Endodermal cell (in vitro differentiated cells): ENCODE measurements around the gene XAF1. TPM values are rescaled to one million over a fixed set of nuclear protein-coding genes. Genes with fewer than 3 reads are reported as not detected.

Source experiments
- DNase-seq: peaks from one replicate; pipeline ENCODE4 v3.0.0-alpha.2; 2017
- H3K27ac ChIP-seq: 2 replicates; pipeline ENCODE4 v1.5.1; 2013; ENCODE audit warnings: mild to moderate bottlenecking, low read depth, low read length, moderate library complexity
- H3K27me3 ChIP-seq: 2 replicates; pipeline ENCODE4 v1.6.1; 2013; ENCODE audit warnings: mild to moderate bottlenecking, low read length, moderate library complexity; ENCODE audit not compliant: insufficient read depth, control insufficient read depth, poor library complexity, severe bottlenecking
- H3K36me3 ChIP-seq: 2 replicates; pipeline ENCODE4 v1.7.0; 2013; ENCODE audit warnings: mild to moderate bottlenecking, low read length, moderate library complexity; ENCODE audit not compliant: control insufficient read depth, insufficient read depth
- H3K4me1 ChIP-seq: one replicate; pipeline ENCODE4 v1.7.0; 2013; ENCODE audit warnings: low read length; ENCODE audit not compliant: control insufficient read depth, insufficient read depth
- H3K4me3 ChIP-seq: 2 replicates; pipeline ENCODE4 v1.5.1; 2013; ENCODE audit warnings: mild to moderate bottlenecking, low read length, moderate library complexity
- H3K9ac ChIP-seq: 2 replicates; pipeline ENCODE4 v1.6.1; 2013; ENCODE audit warnings: mild to moderate bottlenecking, low read length, moderate library complexity; ENCODE audit not compliant: poor library complexity, severe bottlenecking; ENCODE audit errors: extremely low read depth
- H3K9me3 ChIP-seq: 2 replicates; pipeline ENCODE4 v1.6.1; 2013; ENCODE audit warnings: mild to moderate bottlenecking, low read length, moderate library complexity; ENCODE audit not compliant: control insufficient read depth
- H3K27ac Mint-ChIP-seq: 2 replicates; pipeline ENCODE4 v1.8.0; 2020; ENCODE audit warnings: mixed read lengths
- H3K27me3 Mint-ChIP-seq: 2 replicates; pipeline ENCODE4 v1.8.0; 2021; ENCODE audit warnings: mild to moderate bottlenecking, mixed read lengths; ENCODE audit not compliant: insufficient read depth
- H3K36me3 Mint-ChIP-seq: 2 replicates; pipeline ENCODE4 v1.8.0; 2020; ENCODE audit warnings: low read depth, mixed read lengths
- H3K4me1 Mint-ChIP-seq: 2 replicates; pipeline ENCODE4 v1.8.0; 2020; ENCODE audit warnings: mixed read lengths
- H3K4me3 Mint-ChIP-seq: 2 replicates; pipeline ENCODE4 v1.8.0; 2020; ENCODE audit warnings: mild to moderate bottlenecking, moderate library complexity, mixed read lengths
- H3K9me3 Mint-ChIP-seq: 2 replicates; pipeline ENCODE4 v1.8.0; 2020; ENCODE audit warnings: mild to moderate bottlenecking, mixed read lengths
- CTCF ChIP-seq: fragments of 200-600 bp; sonication (generic); conservative IDR thresholded peaks from 2 replicates; pipeline ENCODE4 v1.5.0; 2021; ENCODE audit warnings: antibody characterized with exemption, mild to moderate bottlenecking
- WGBS, 2 experiments: methylation state at CpG; one replicate each; pipeline versions ENCODE4 v1.1.5 to v1.1.7; 2013; ENCODE audit warnings: missing lambda C conversion rate in 2 of 2, mixed read lengths in 1 of 2; ENCODE audit not compliant: insufficient coverage in 1 of 2, insufficient read length in 1 of 2; 5-methylcytosine and 5-hydroxymethylcytosine counted together
- total RNA-seq, 2 donors: library from RNA; stranded (reverse); fragmentation: NEBNext Ultra II Directional in 1 of 2; extraction: Animal tissue kit (Norgen Biotek cat#: 25700) in 1 of 2; gene quantifications; 2 replicates in 1 of 2; 3 replicates in 1 of 2; pipeline ENCODE4 v1.2.1, GENCODE V29; 2021

Gene XAF1
- total RNA-seq, 2 donors from 2014 or later: 0.35 TPM; not detected in 1

GRCh38 chr17:6799738-6800137 lies 43.9 kb downstream of the XAF1 start:
- peaks cover 3% of the 10 kb centered on the region for H3K9me3 Mint-ChIP-seq

GRCh38 chr17:6800422-6801027 lies 44.7 kb downstream of the XAF1 start:
- no peaks in the 10 kb centered on the region for H3K27me3 ChIP-seq
- Mint-ChIP-seq H3K4me3 (no peak overlapping the region), H3K27ac (no peak overlapping the region), H3K36me3 (no peaks in the 10 kb centered on the region), H3K27me3 (peaks cover 12% of the 10 kb centered on the region), H3K4me1 (peaks cover 43% of the 10 kb centered on the region), H3K9me3 (peaks cover 3% of the 10 kb centered on the region)
- peaks cover 11% of the 10 kb centered on the region for H3K4me1 ChIP-seq
- no peaks in the 10 kb centered on the region for H3K36me3 ChIP-seq
- H3K9ac ChIP-seq: no peak overlapping the region
- 80 to 84% methylated on average over 13 of the region's 13 CpGs for WGBS, 2 experiments
- no peak overlapping the region for H3K4me3 ChIP-seq
- peak; percentile 85 for DNase-seq
- no peaks in the 10 kb centered on the region for H3K9me3 ChIP-seq
- no peak overlapping the region for H3K27ac ChIP-seq
- TF ChIP-seq CTCF: peak; percentile 77

More at GRCh38 chr17:6799738-6800137, 43.9 kb downstream of the XAF1 start:
- Mint-ChIP-seq H3K4me1 (peaks cover 49% of the 10 kb centered on the region), H3K27ac (no peak overlapping the region), H3K27me3 (peaks cover 5% of the 10 kb centered on the region), H3K36me3 (no peaks in the 10 kb centered on the region), H3K4me3 (no peak overlapping the region)
- Histone ChIP-seq H3K27me3 (no peaks in the 10 kb centered on the region), H3K9me3 (no peaks in the 10 kb centered on the region), H3K27ac (no peak overlapping the region), H3K9ac (no peak overlapping the region), H3K36me3 (no peaks in the 10 kb centered on the region), H3K4me3 (no peak overlapping the region), H3K4me1 (peaks cover 11% of the 10 kb centered on the region)
- DNase-seq: no peak
- TF ChIP-seq CTCF: no peak
- WGBS, 2 experiments: 80 to 82% methylated on average over 5 to 6 of the region's 6 CpGs

GRCh38 chr17:6811510-6811909 lies 55.7 kb downstream of the XAF1 start:
- Mint-ChIP-seq H3K36me3 (no peaks in the 10 kb centered on the region), H3K27me3 (peaks cover 30% of the 10 kb centered on the region), H3K27ac (no peak overlapping the region), H3K4me3 (no peak overlapping the region), H3K4me1 (no peaks in the 10 kb centered on the region), H3K9me3 (peaks cover 32% of the 10 kb centered on the region)
- H3K27me3 ChIP-seq: no peaks in the 10 kb centered on the region
- no peaks in the 10 kb centered on the region for H3K36me3 ChIP-seq
- H3K27ac ChIP-seq: no peak overlapping the region
- H3K4me3 ChIP-seq: no peak overlapping the region
- TF ChIP-seq CTCF: no peak
- no peak for DNase-seq
- WGBS, 2 experiments: 84 to 89% methylated on average over 4 to 9 of the region's 9 CpGs
- peaks cover 35% of the 10 kb centered on the region for H3K9me3 ChIP-seq
- H3K9ac ChIP-seq: no peak overlapping the region
- H3K4me1 ChIP-seq: no peaks in the 10 kb centered on the region
